Endothelial cell of umbilical vein (primary cell): Measurements from ENCODE around the gene ACVR2B. TPM values are rescaled to one million over a fixed set of nuclear protein-coding genes. Genes with fewer than 3 reads are reported as not detected.

ENCODE experiments used
- BruUV-seq: library from RNA; stranded (reverse); fragments of 400-500 nt; replicated peaks from 2 replicates; lab custom pipeline; 2021; lab: Mats Ljungman, UMichigan
- CTCF ChIA-PET: fragments of 300-600, 350-600 bp; sonication (Branson Sonifier 250); formaldehyde crosslinking; loops from one replicate; lab custom pipeline; 2021; ENCODE audit warnings: antibody characterized with exemption, inconsistent platforms; lab: Charles Lee
- POLR2A ChIA-PET: fragments of 300-600, 350-600 bp; sonication (Branson Sonifier 250); formaldehyde crosslinking; loops from one replicate; lab custom pipeline; 2021; ENCODE audit warnings: antibody characterized with exemption, inconsistent platforms; lab: Charles Lee
- DNase-seq: peaks from one replicate; pipeline ENCODE4 v3.0.0-alpha.2; 2011; ENCODE audit warnings: low read depth, low spot score
- FAIRE-seq: peaks from 2 replicates; lab custom pipeline; 2011; peaks lifted over from hg19 to GRCh38; lab: Jason Lieb, UNC
- H2AFZ ChIP-seq: 2 replicates; pipeline ENCODE4 v1.6.0; 2012; ENCODE audit warnings: low read depth, low read length, control low read depth, inconsistent platforms
- H3K27ac ChIP-seq: 2 replicates; pipeline ENCODE4 v1.5.1; 2011; ENCODE audit warnings: low read depth, mild to moderate bottlenecking, control low read depth, low read length, moderate library complexity; ENCODE audit not compliant: insufficient read depth
- H3K27me3 ChIP-seq, 2 experiments: 2 replicates each; pipeline versions ENCODE4 v1.6.0 to v1.6.1; 2011; ENCODE audit warnings: low read length in 2 of 2, mixed read lengths in 1 of 2; ENCODE audit not compliant: control insufficient read depth in 2 of 2, insufficient read depth in 2 of 2
- H3K36me3 ChIP-seq, 2 experiments: 2 replicates in 1 of 2; 3 replicates in 1 of 2; pipeline ENCODE4 v1.5.1; 2011; ENCODE audit warnings: low read length in 2 of 2, mild to moderate bottlenecking in 1 of 2, moderate library complexity in 1 of 2; ENCODE audit not compliant: control insufficient read depth in 2 of 2, insufficient read depth in 2 of 2; ENCODE audit errors: extremely low read depth in 1 of 2
- H3K4me1 ChIP-seq: 3 replicates; pipeline ENCODE4 v1.5.1; 2011; ENCODE audit warnings: mild to moderate bottlenecking, low read length; ENCODE audit not compliant: control insufficient read depth, insufficient read depth; ENCODE audit errors: extremely low read depth
- H3K4me2 ChIP-seq: 2 replicates; pipeline ENCODE4 v1.6.1; 2011; ENCODE audit warnings: low read length, control low read depth, mixed read lengths; ENCODE audit not compliant: insufficient read depth
- H3K4me3 ChIP-seq, 3 experiments: fragments of 200-600 bp in 1 of 3; sonication (generic), shearing (Covaris generic) in 1 of 3; replicated peaks in 1 of 3; 2 replicates each; pipeline ENCODE4 v1.5.1; 2011 to 2016; ENCODE audit warnings: control low read depth in 3 of 3, low read length in 3 of 3, mild to moderate bottlenecking in 2 of 3, inconsistent platforms in 1 of 3, low read depth in 1 of 3, moderate library complexity in 1 of 3; ENCODE audit not compliant: insufficient read depth in 1 of 3
- H3K79me2 ChIP-seq: 2 replicates; pipeline ENCODE4 v1.6.0; 2012; ENCODE audit warnings: low read length, inconsistent platforms; ENCODE audit not compliant: control insufficient read depth, insufficient read depth
- H3K9ac ChIP-seq: replicated peaks from 2 replicates; pipeline ENCODE3; 2011; ENCODE audit warnings: low read length, control low read depth; ENCODE audit not compliant: insufficient read depth; ENCODE audit errors: extremely low read depth
- H3K9me1 ChIP-seq: replicated peaks from 3 replicates; pipeline ENCODE4 v1.6.0; 2011; ENCODE audit warnings: mild to moderate bottlenecking, low read length; ENCODE audit not compliant: control insufficient read depth, insufficient read depth; ENCODE audit errors: extremely low read depth
- H3K9me3 ChIP-seq: replicated peaks from 2 replicates; pipeline ENCODE4 v1.5.1; 2012; ENCODE audit warnings: low read length, inconsistent platforms; ENCODE audit not compliant: control insufficient read depth, insufficient read depth
- H4K20me1 ChIP-seq: replicated peaks from 2 replicates; pipeline ENCODE3; 2011; ENCODE audit warnings: mild to moderate bottlenecking, low read length; ENCODE audit not compliant: control insufficient read depth, insufficient read depth; ENCODE audit errors: extremely low read depth
- CTCF ChIP-seq, 2 donors: IDR thresholded peaks; 1 replicate in 1 of 2; 2 replicates in 1 of 2; pipeline ENCODE4 v1.5.1; 2011; ENCODE audit warnings: low read length in 2 of 2, mild to moderate bottlenecking in 2 of 2, moderate library complexity in 2 of 2, control low read depth in 1 of 2, inconsistent platforms in 1 of 2, low read depth in 1 of 2; ENCODE audit not compliant: insufficient read depth in 1 of 2; ENCODE audit errors: extremely low read depth in 1 of 2
- EZH2 ChIP-seq: IDR thresholded peaks from 2 replicates; pipeline ENCODE4 v1.6.1; 2012; ENCODE audit warnings: borderline replicate concordance, low read depth, mild to moderate bottlenecking, moderate library complexity, low read length, inconsistent platforms; ENCODE audit not compliant: severe bottlenecking
- FOS ChIP-seq: IDR thresholded peaks from 2 replicates; pipeline ENCODE4 v1.6.1; 2011; ENCODE audit warnings: mild to moderate bottlenecking, low read length, moderate library complexity, borderline replicate concordance; ENCODE audit not compliant: insufficient read depth
- GATA2 ChIP-seq: IDR thresholded peaks from 2 replicates; pipeline ENCODE4 v1.7.0; 2011; ENCODE audit warnings: low read depth, mild to moderate bottlenecking, moderate library complexity, mixed read lengths, low read length; ENCODE audit not compliant: insufficient read length, insufficient read depth
- JUN ChIP-seq: IDR thresholded peaks from 2 replicates; pipeline ENCODE4 v1.6.1; 2011; ENCODE audit warnings: borderline replicate concordance, low read depth; ENCODE audit not compliant: insufficient read length, insufficient read depth
- MAX ChIP-seq: IDR thresholded peaks from 2 replicates; pipeline ENCODE4 v1.6.1; 2011; ENCODE audit not compliant: insufficient read depth, insufficient read length
- MYC ChIP-seq: IDR thresholded peaks from one replicate; pipeline ENCODE4 v1.6.1; 2011; ENCODE audit warnings: mild to moderate bottlenecking, low read depth, low read length
- POLR2A ChIP-seq: IDR thresholded peaks from 2 replicates; pipeline ENCODE4 v1.6.1; 2012; ENCODE audit warnings: low read depth, mild to moderate bottlenecking, control low read depth, low read length
- POLR2AphosphoS5 ChIP-seq: IDR thresholded peaks from 2 replicates; pipeline ENCODE4 v1.6.1; 2012; ENCODE audit warnings: low read depth, mild to moderate bottlenecking, control low read depth, low read length, moderate library complexity; ENCODE audit not compliant: insufficient read depth
- dilution Hi-C: fragments of 300-500 bp; cut with MboI; formaldehyde crosslinking; loops from one replicate; pipeline ENCODE4 v1.15.0; 2019; ENCODE audit warnings: low sequenced_read_pairs; ENCODE audit not compliant: extremely low pct_ligation_motif_present
- intact Hi-C: fragments of 100-400 bp; cut with micrococcal nuclease; formaldehyde crosslinking; loops from one replicate; pipeline ENCODE4 v1.10.0; 2022
- polyA plus RNA-seq, 4 experiments: library from polyadenylated mRNA; depleted of rRNA in 3 of 4; stranded (reverse) in 3 of 4; unstranded in 1 of 4; fragments of >200 nt; gene quantifications; 2 replicates each; pipeline versions ENCODE4 v1.2.1 to v1.2.3, GENCODE V29; 2011 to 2012; ENCODE audit warnings: missing spikeins in 1 of 4
- total RNA-seq: library from RNA; stranded (reverse); gene quantifications from 2 replicates; pipeline ENCODE4 v1.2.3, GENCODE V29; 2021

ACVR2B gene
- total and polyA plus RNA-seq, 2 donors (not counting 3 experiments of a cell fraction or from before 2014, with no cell fraction given) = 2.0 to 4.9 TPM

DNA sequence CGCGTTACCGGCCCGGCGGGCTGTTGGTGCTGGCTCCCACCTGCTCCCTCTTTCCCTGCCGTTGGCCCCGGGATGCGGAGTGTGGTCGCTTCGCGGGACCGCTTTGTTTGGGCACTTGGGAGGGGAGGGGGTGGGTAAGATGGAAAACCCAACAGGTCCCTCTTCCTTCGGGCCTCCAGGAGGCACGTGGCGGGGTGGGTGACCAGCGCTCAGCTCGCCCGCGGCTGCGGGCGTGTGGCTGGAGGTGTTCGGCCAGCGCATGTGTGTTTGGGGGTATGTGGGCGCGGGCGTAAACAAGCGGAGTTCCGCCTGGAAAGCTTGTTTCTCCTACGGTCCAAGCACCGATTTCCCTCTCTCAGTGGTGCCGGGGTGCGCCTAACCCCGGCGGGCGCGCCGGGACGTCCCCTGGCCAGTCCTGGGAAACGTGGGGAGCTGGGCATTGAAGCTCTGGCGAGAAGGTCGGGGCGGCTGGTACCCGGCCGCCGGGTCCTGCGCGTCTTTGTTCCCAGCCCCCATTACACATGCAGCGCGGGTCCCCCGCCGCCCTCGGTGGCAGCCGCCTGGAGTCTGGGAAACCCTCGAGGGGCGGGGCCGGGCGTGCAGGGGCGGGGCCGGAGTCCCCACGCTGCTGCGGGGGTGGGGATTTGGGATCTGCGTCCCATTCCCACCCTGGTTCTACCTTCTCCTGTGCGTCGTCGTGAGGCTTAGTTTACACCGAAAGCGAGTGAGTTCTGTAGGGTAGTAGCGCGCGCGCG is 1.4 kb downstream of the ACVR2B start:
- no peak overlapping the region for H3K9ac ChIP-seq
- dilution Hi-C loops = no loop called here
- H3K36me3 ChIP-seq = no peaks in the 10 kb centered on the region
- H3K4me2 ChIP-seq = peak overlapping the region; percentile 81
- H3K9me1 ChIP-seq = no peaks in the 10 kb centered on the region
- peaks cover 5% of the 10 kb centered on the region for H3K79me2 ChIP-seq
- peaks cover 2% of the 10 kb centered on the region for H4K20me1 ChIP-seq
- no TSS peak for BruUV-seq
- H3K27me3 ChIP-seq = no peaks in the 10 kb centered on the region
- peak overlapping the region; percentile 36 to 85 (median 68) for H3K4me3 ChIP-seq
- CTCF ChIA-PET = interaction anchor here (1.2 to 2.2 kb wide), 2 partner anchors 41 to 108 kb away, joined by 4 to 16 read pairs; partner anchors contain the start of genes EXOG and XYLB
- no peaks in the 10 kb centered on the region for H3K9me3 ChIP-seq
- DNase-seq (peak; percentile 50), FAIRE-seq (peak; percentile 75)
- TF ChIP-seq POLR2A (no peak), GATA2 (no peak), MAX (peak; percentile 53), POLR2AphosphoS5 (peak; percentile 21), MYC (no peak), EZH2 (no peak), FOS (no peak), JUN (no peak), CTCF (IDR thresholded peaks at IDR 0.05; ENCODE audit: extremely low read depth in 1 of 2, insufficient read depth in 1 of 2, low read depth in 1 of 2, low read length in 2 of 2) (no peak)
- H3K4me1 ChIP-seq = no peaks in the 10 kb centered on the region
- intact Hi-C loops = loop anchor here (1.0 kb wide), 3 partner anchors 24 to 318 kb away; partner anchors contain the start of genes ACAA1 and XYLB
- H3K27ac ChIP-seq = no peak overlapping the region
- peak overlapping the region; percentile 65 for H2AFZ ChIP-seq
- POLR2A ChIA-PET = no interaction called here
